SU-DHL-6 (cell line): ENCODE results near the gene EPB41L2.

ENCODE experiments used
- CTCF ChIP-seq: fragments of 200-600 bp; sonication (generic); IDR thresholded peaks from one replicate; pipeline ENCODE4 v1.5.1; 2017; ENCODE audit warnings: antibody characterized with exemption, mild to moderate bottlenecking, low read length, moderate library complexity; ENCODE audit not compliant: insufficient read depth, poor library complexity, severe bottlenecking
- EZH2phosphoT487 ChIP-seq: fragments of 200-600 bp; sonication (generic), shearing (Covaris generic); conservative IDR thresholded peaks from 2 replicates; pipeline ENCODE4 v1.6.1; 2018; ENCODE audit warnings: mild to moderate bottlenecking, antibody characterized with exemption, low read length, moderate library complexity, mixed read lengths

DNA sequence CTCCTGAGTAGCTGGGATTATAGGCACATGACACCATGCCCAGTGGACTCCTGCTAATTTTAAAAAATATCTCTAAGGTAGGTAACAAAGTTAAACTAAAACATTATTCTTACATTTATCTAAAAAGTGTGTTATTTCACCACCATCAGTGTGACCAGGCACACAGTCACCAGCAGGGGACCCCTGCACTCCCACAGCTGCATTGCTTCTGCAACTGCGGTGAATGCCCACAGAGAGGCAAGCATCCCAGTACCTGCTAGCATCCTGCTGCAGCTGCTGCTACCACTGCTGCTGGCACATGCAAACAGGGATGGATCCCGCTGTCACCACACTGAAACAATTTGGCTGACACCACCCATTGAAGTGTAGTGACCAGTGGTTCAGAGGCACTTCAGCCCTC, 21.9 kb upstream of the EPB41L2 start:
- TF ChIP-seq CTCF (no peak), EZH2phosphoT487 (no peak)
